HG03039 (cell line): ENCODE data around the gene LNX1.
"Not testable (repeated sequence)": the region's sequence is repeated elsewhere in the genome, so short reads cannot be mapped to it uniquely, and the experiment has no call there.

Source experiments
- ATAC-seq: cut with Tn5 transposase; IDR thresholded peaks from one replicate; pipeline ENCODE4 v1.9.1; 2021; ENCODE audit warnings: mild to moderate bottlenecking, moderate library complexity; ENCODE audit not compliant: unreplicated experiment

Gene LNX1

GRCh38 chr4:53477636-53478035 is 113.7 kb downstream of the LNX1 start:
- ATAC-seq, result no peak

- ATAC-seq, result no peak
Measured at GRCh38 chr4:53477038-53477565, 114.2 kb downstream of the LNX1 start.

- ATAC-seq, result no peak
Measured at GRCh38 chr4:53476232-53477037, 114.9 kb downstream of the LNX1 start.

GRCh38 chr4:53466576-53466975 is 124.7 kb downstream of the LNX1 start:
- ATAC-seq, result not testable (repeated sequence)

GRCh38 chr4:53465891-53466290 is 125.4 kb downstream of the LNX1 start:
- ATAC-seq, result no peak

- no peak for ATAC-seq
Measured at GRCh38 chr4:53465281-53465680, 126.0 kb downstream of the LNX1 start.

GRCh38 chr4:53463340-53463739 is 127.9 kb downstream of the LNX1 start:
- ATAC-seq, result no peak

- no peak for ATAC-seq
Measured at GRCh38 chr4:53461244-53461643, 130.0 kb downstream of the LNX1 start.

- ATAC-seq, result no peak
Measured at GRCh38 chr4:53459548-53459947, 131.7 kb downstream of the LNX1 start.

GRCh38 chr4:53456178-53456577 is 135.1 kb downstream of the LNX1 start:
- no peak for ATAC-seq

GRCh38 chr4:53455766-53456165 is 135.5 kb downstream of the LNX1 start:
- ATAC-seq, result no peak

- no peak for ATAC-seq
Measured at GRCh38 chr4:53453385-53453784, 137.9 kb downstream of the LNX1 start.

- no peak for ATAC-seq
Measured at GRCh38 chr4:53450773-53451172, 140.5 kb downstream of the LNX1 start.

- ATAC-seq, result no peak
Measured at GRCh38 chr4:53444954-53445353, 146.3 kb downstream of the LNX1 start.

GRCh38 chr4:53441564-53441963 is 149.7 kb downstream of the LNX1 start:
- ATAC-seq, result no peak

GRCh38 chr4:53436251-53436650 is 155.0 kb downstream of the LNX1 start:
- ATAC-seq, result no peak

- ATAC-seq, result no peak
Measured at GRCh38 chr4:53432528-53433424, 158.5 kb downstream of the LNX1 start.

GRCh38 chr4:53431052-53431451 is 160.2 kb downstream of the LNX1 start:
- ATAC-seq, result no peak

GRCh38 chr4:53427366-53427765 is 163.9 kb downstream of the LNX1 start:
- no peak for ATAC-seq

- ATAC-seq, result no peak
Measured at GRCh38 chr4:53424280-53424679, 167.0 kb downstream of the LNX1 start.

- no peak for ATAC-seq
Measured at GRCh38 chr4:53422367-53422766, 168.9 kb downstream of the LNX1 start.

GRCh38 chr4:53421791-53422190 is 169.5 kb downstream of the LNX1 start:
- no peak for ATAC-seq
